HepG2 (cell line): ENCODE measurements around the gene OGT. TPM values are rescaled to one million over a fixed set of nuclear protein-coding genes. Genes with fewer than 3 reads are reported as not detected.

Source experiments
- ATAC-seq: fragments of 200-7000 bp; cut with Tn5 transposase; 3 replicates; pipeline ENCODE4 v1.9.1; 2020; ENCODE audit warnings: mild to moderate bottlenecking, moderate library complexity
- BruUV-seq: library from RNA; stranded (reverse); fragments of 400-500 nt; replicated peaks from 2 replicates; lab custom pipeline; 2021; lab: Mats Ljungman, UMichigan
- CTCF ChIA-PET: fragments of 300-600 bp; formaldehyde crosslinking; extraction: SDS; loops from one replicate; lab custom pipeline; 2021; ENCODE audit warnings: low total read pairs, inconsistent platforms, low intra/inter-chr PET ratio; lab: Yijun Ruan, JAX
- POLR2A ChIA-PET: fragments of 350-600 bp; sonication (Branson Sonifier 250); formaldehyde crosslinking; loops from one replicate; lab custom pipeline; 2020; ENCODE audit warnings: antibody characterized with exemption, inconsistent platforms; lab: Yijun Ruan, JAX
- DNase-seq: peaks from one replicate; pipeline ENCODE4 v3.0.0-alpha.2; 2015; ENCODE audit warnings: low spot score
- FAIRE-seq: peaks from 3 replicates; lab custom pipeline; 2011; peaks lifted over from hg19 to GRCh38; lab: Jason Lieb, UNC
- H2AFZ ChIP-seq: one replicate; pipeline ENCODE4 v1.6.1; 2011; ENCODE audit warnings: low read length, inconsistent platforms
- H3K27ac ChIP-seq: fragments of 300-600 bp; 3 replicates; pipeline ENCODE4 v1.8.0; 2011; ENCODE audit warnings: mixed run types, mild to moderate bottlenecking, mixed read lengths, low read length, inconsistent platforms; ENCODE audit not compliant: insufficient read depth; ENCODE audit errors: extremely low read length
- H3K27me3 ChIP-seq, 2 experiments: fragments of 200-600 bp in 1 of 2; 2 replicates in 1 of 2; 3 replicates in 1 of 2; pipeline versions ENCODE4 v1.6.0 to v1.8.0; 2011; ENCODE audit warnings: low read length in 2 of 2, mild to moderate bottlenecking in 2 of 2, moderate library complexity in 2 of 2, inconsistent platforms in 1 of 2; ENCODE audit not compliant: insufficient read depth in 2 of 2, control insufficient read depth in 1 of 2
- H3K36me3 ChIP-seq, 2 experiments: fragments of 200-600 bp in 1 of 2; replicated peaks in 1 of 2; 2 replicates in 1 of 2; 3 replicates in 1 of 2; pipeline versions ENCODE4 v1.5.1 to v1.8.0; 2011; ENCODE audit warnings: low read length in 2 of 2, inconsistent platforms in 1 of 2; ENCODE audit not compliant: insufficient read depth in 2 of 2, control insufficient read depth in 1 of 2
- H3K4me1 ChIP-seq: 2 replicates; pipeline ENCODE4 v1.5.1; 2012; ENCODE audit warnings: low read length, inconsistent platforms; ENCODE audit not compliant: insufficient read depth
- H3K4me2 ChIP-seq: 2 replicates; pipeline ENCODE4 v1.6.0; 2011; ENCODE audit warnings: low read depth, low read length, inconsistent platforms
- H3K4me3 ChIP-seq, 3 experiments: fragments of 200-600 bp in 1 of 3; sonication (generic), shearing (Covaris generic) in 1 of 3; replicated peaks in 1 of 3; 2 replicates each; pipeline ENCODE4 v1.5.1; 2011 to 2016; ENCODE audit warnings: low read length in 3 of 3, inconsistent platforms in 2 of 3, low read depth in 2 of 3, mild to moderate bottlenecking in 2 of 3, control low read depth in 1 of 3, mixed read lengths in 1 of 3; ENCODE audit not compliant: insufficient read depth in 1 of 3
- H3K79me2 ChIP-seq: one replicate; pipeline ENCODE4 v1.6.1; 2011; ENCODE audit warnings: low read length, inconsistent platforms; ENCODE audit not compliant: insufficient read depth
- H3K9ac ChIP-seq: 2 replicates; pipeline ENCODE4 v1.6.0; 2011; ENCODE audit warnings: mild to moderate bottlenecking, low read depth, low read length, inconsistent platforms; ENCODE audit not compliant: insufficient read depth
- H3K9me3 ChIP-seq: 2 replicates; pipeline ENCODE4 v1.5.1; 2012; ENCODE audit warnings: mild to moderate bottlenecking, low read length
- H4K20me1 ChIP-seq: 2 replicates; pipeline ENCODE4 v1.6.0; 2011; ENCODE audit warnings: inconsistent platforms, mild to moderate bottlenecking, low read length, moderate library complexity; ENCODE audit not compliant: insufficient read depth
- BCL6 ChIP-seq: IDR thresholded peaks from 2 replicates; pipeline ENCODE4 v1.6.1; 2016; ENCODE audit warnings: missing genetic modification reagents, missing compliant biosample characterization
- FOXK1 ChIP-seq: sonication (generic); formaldehyde crosslinking; IDR thresholded peaks from 2 replicates; pipeline ENCODE4 v1.4.0; 2020; ENCODE audit warnings: low read depth, missing genetic modification reagents, borderline replicate concordance
- JUND ChIP-seq: sonication (generic); formaldehyde crosslinking; IDR thresholded peaks from 2 replicates; pipeline ENCODE4 v1.8.0; 2022; ENCODE audit warnings: mild to moderate bottlenecking, missing genetic modification reagents
- ZNF280D ChIP-seq: sonication (generic); formaldehyde crosslinking; IDR thresholded peaks from 2 replicates; pipeline ENCODE4 v1.5.1; 2020; ENCODE audit warnings: mild to moderate bottlenecking, missing genetic modification reagents
- WGBS: methylation state at CpG from one replicate; pipeline ENCODE4 v1.1.6; 2017; ENCODE audit warnings: low lambda C conversion rate; 5-methylcytosine and 5-hydroxymethylcytosine counted together
- in situ Hi-C: cut with HindIII; loops from 2 replicates; pipeline ENCODE4 v1.10.0; 2017; ENCODE audit warnings: low pct_unique_long_range_greater_than_20kb; ENCODE audit not compliant: extremely low pct_ligation_motif_present
- intact Hi-C: fragments of 100-400 bp; cut with micrococcal nuclease; formaldehyde crosslinking; loops from one replicate; pipeline ENCODE4 v1.10.0; 2022; ENCODE audit not compliant: unreplicated experiment
- polyA plus RNA-seq, 8 experiments: library from polyadenylated mRNA; depleted of rRNA in 3 of 8; stranded (reverse) in 7 of 8; unstranded in 1 of 8; fragments of >200 nt; fragmentation: Illumina TruSeq in 4 of 8; extraction: Trizol in 4 of 8; gene quantifications; 2 replicates each; pipeline versions ENCODE4 v1.2.1 to v1.2.3, GENCODE V29; 2011 to 2016; ENCODE audit warnings: low read depth in 4 of 8, missing spikeins in 1 of 8, mixed read lengths in 1 of 8; ENCODE audit not compliant: insufficient read depth in 1 of 8
- total RNA-seq, 5 experiments: library from RNA; depleted of rRNA; stranded (reverse); fragments of >200 nt; fragmentation: Illumina TruSeq; extraction: Trizol; gene quantifications; 2 replicates each; pipeline ENCODE4 v1.2.3, GENCODE V29; 2016; ENCODE audit warnings: low read depth in 1 of 5
- TF ChIP-seq, protein P1 (sequence below): sonication (generic); formaldehyde crosslinking; IDR thresholded peaks from 2 replicates; pipeline ENCODE4 v1.5.0; 2020; ENCODE audit warnings: missing genetic modification reagents

The OGT gene
- total and polyA plus RNA-seq, 2 of the 13 experiments (the other 11 are each of a cell fraction or from before 2014, with no cell fraction given): 71.7 to 463 TPM

GRCh38 chrX:71618787-71619186 is 85.9 kb downstream of the OGT start (continued):
- TF ChIP-seq, protein P1, sequence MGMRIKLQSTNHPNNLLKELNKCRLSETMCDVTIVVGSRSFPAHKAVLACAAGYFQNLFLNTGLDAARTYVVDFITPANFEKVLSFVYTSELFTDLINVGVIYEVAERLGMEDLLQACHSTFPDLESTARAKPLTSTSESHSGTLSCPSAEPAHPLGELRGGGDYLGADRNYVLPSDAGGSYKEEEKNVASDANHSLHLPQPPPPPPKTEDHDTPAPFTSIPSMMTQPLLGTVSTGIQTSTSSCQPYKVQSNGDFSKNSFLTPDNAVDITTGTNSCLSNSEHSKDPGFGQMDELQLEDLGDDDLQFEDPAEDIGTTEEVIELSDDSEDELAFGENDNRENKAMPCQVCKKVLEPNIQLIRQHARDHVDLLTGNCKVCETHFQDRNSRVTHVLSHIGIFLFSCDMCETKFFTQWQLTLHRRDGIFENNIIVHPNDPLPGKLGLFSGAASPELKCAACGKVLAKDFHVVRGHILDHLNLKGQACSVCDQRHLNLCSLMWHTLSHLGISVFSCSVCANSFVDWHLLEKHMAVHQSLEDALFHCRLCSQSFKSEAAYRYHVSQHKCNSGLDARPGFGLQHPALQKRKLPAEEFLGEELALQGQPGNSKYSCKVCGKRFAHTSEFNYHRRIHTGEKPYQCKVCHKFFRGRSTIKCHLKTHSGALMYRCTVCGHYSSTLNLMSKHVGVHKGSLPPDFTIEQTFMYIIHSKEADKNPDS (CRISPR knock-in tag): no peak
- TF ChIP-seq, all 625 proteins: peak for 0

DNA sequence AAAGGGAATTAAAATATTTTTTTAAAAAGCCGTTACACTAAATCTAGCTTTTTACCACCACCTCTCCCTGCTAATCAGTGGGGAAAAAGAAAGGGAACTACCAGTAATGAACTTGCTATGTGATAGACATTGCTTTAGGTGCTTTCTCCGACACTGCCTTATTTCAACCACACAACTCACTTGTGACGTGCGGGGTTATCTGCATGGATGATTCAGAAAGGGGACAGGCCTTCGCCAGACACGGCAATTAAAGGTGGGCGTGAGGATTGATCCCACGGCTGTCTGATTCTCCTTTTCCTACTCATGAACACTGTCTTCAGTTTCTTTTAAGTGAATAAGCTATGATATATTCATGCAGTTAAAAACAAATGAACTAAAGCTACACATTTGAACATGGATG is 86.3 kb downstream of the OGT start:
- BruUV-seq: no TSS peak
- Histone ChIP-seq H3K27me3 (no peaks in the 10 kb centered on the region), H3K9me3 (no peaks in the 10 kb centered on the region), H3K79me2 (no peaks in the 10 kb centered on the region), H3K4me1 (peaks cover 30% of the 10 kb centered on the region), H3K27ac (no peak overlapping the region), H3K9ac (no peak overlapping the region)
- DNase-seq: no peak
- intact Hi-C loops: no loop called here
- TF ChIP-seq ZNF280D: no peak
- TF ChIP-seq BCL6: no peak
- no peak for TF ChIP-seq JUND (CRISPR knock-in tag)
- TF ChIP-seq FOXK1 (CRISPR knock-in tag): no peak
- TF ChIP-seq, all 625 proteins: peak for 0
- ATAC-seq (no peak), FAIRE-seq (no peak)
- H2AFZ ChIP-seq: no peak overlapping the region
- H4K20me1 ChIP-seq: no peaks in the 10 kb centered on the region
- ChIA-PET POLR2A (no interaction called here), CTCF (no interaction called here)
- H3K36me3 ChIP-seq: no peaks in the 10 kb centered on the region
- H3K4me2 ChIP-seq: no peak overlapping the region
- in situ Hi-C loops: no loop called here
- H3K4me3 ChIP-seq: no peak overlapping the region
- WGBS: 79% methylated on average over 8 of the region's 8 CpGs
